ENCODE results near the gene TTL.
A peak's percentile ranks its signal among the peaks of the same experiment; 100 is the strongest.
"Not testable (repeated sequence)": the region's sequence is repeated elsewhere in the genome, so short reads cannot be mapped to it uniquely, and the experiment has no call there.

TTL gene

DNA sequence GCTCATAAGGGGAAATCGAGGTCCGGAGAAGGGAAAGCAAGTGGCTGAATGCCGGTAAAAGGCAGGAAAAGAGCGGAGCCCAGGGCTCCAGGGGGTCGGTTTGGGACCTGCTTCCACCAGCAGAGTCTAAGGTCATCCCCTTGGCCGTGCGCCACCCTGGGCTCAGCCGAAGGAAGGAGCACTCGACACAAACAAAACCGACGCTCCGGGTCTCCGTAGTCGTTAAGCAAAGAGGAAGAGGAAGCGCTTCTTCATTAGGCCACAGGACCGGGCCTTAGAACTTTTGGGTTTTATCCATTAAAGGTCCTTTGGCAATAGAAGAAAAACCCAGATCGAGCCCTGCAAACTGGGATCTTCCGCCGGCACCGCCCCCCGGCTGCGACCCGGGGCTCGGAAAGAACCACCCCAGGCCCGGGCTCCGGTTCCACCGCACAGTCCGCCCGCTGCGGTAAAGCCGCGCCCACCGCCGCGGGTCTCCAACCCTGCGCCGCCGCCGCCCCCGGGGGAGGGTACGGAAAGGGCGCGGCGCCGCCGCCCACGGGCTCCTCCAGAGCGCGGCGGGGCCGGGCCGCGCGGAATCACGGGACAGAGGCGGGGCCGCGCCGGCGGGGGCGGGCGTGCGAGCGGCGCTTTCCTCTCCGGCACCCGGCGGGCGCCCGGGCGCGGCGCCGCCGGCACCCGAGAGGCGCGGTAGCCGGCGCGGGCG, at the start of gene TTL:
Gene TTL (plus strand): TSS at position 629 of the 706 bp plus-strand sequence. CDS start 189 bp downstream, outside the sequence.
- DNase-seq (ENCODE audit: low spot score), result peak; percentile 78

DNA sequence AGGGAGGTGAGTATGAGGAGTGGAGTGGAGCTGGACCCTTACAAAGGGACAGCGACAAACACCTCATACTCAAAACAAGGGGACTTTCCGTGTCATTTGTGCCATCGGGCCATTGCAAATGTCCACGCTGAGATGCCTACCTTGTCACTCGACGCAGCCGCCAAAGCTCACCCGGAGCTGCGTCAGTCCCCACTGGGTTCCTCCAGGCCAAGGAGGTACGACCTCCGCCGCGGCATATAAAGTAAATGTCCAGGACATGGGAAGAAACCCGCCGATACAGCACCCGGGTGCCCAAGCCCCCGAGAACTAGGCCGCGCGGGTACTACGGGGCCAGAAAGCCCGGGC, 49.6 kb upstream of the TTL start:
- DNase-seq (ENCODE audit: low spot score), result not testable (repeated sequence)

DNA sequence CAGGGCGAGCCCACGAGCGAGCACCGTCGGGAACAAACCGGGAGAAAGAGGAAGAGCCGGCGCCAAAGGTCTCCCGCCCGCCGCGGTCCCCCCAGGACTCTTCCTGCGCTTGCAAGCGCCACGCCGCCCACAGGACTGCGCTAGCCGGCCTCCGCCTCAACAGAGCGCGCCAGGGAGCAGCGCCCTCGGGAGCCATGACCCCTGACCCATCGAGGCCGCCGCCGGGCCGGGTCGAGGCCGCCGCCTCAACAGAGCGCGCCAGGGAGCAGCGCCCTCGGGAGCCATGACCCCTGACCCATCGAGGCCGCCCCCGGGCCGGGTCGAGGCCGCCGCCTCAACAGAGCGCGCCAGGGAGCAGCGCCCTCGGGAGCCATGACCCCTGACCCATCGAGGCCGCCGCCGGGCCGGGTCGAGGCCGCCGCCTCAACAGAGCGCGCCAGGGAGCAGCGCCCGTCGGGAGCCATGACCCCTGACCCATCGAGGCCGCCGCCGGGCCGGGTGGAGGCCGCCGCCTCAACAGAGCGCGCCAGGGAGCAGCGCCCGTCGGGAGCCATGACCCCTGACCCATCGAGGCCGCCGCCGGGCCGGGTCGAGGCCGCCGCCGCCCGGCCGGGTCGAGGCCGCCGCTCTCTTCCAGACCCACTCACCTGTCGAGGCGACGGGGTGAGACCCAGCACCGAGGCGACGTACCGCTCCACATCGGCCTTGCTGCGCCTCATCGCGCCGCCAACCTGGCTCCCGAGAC, 49.0 kb upstream of the TTL start:
- DNase-seq (ENCODE audit: low spot score), result peak; percentile 31

- peak; percentile 75 for DNase-seq (ENCODE audit: low spot score)
These were observed 48.5 kb upstream of the TTL start, which contains the start of gene RGPD8 for GRCh38 chr2:112433480-112433879. TSS of gene RGPD8 (minus strand) at chr2:112433645. CDS start at chr2:112433453, 192 bp downstream.

DNA sequence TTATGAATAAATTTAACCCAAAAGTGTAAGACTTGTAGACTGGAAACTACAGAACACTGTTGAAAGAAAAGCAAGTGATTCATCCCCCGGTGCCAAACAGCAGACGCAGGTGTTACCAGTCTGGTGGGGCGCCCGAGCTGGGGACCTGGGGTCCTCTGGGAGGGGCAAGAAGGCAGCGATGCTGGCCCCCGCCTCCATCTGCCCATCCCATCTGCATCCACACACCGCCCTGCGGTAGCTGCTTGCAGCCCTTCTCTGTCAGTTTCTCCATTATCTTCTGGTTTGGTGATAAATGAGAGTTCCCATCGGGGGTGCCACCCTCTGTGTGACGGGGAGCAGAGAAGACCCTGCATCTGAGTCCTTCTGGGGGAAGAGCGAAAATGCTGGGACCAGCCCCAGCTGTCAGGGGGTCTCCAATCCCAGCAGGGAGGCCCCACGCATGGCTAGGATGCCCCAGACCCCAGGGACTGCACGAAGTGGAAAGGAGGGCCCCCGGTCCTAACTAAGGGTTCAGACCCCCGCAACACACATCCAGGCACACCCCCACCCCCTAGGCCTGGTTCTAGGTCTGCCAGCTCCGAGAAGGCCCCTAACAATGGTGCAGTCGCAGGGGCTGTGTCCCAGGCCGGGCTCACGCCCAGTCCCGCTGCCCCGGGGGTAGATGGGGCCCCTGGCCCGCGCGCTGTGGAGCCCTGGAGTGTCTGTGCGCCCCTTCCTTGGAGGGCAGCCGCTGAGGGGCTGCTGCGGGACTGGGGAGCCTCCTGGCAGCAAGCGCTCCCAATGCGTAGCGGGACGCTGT, 47.8 kb upstream of the TTL start:
- DNase-seq (ENCODE audit: low spot score), result no peak

DNA sequence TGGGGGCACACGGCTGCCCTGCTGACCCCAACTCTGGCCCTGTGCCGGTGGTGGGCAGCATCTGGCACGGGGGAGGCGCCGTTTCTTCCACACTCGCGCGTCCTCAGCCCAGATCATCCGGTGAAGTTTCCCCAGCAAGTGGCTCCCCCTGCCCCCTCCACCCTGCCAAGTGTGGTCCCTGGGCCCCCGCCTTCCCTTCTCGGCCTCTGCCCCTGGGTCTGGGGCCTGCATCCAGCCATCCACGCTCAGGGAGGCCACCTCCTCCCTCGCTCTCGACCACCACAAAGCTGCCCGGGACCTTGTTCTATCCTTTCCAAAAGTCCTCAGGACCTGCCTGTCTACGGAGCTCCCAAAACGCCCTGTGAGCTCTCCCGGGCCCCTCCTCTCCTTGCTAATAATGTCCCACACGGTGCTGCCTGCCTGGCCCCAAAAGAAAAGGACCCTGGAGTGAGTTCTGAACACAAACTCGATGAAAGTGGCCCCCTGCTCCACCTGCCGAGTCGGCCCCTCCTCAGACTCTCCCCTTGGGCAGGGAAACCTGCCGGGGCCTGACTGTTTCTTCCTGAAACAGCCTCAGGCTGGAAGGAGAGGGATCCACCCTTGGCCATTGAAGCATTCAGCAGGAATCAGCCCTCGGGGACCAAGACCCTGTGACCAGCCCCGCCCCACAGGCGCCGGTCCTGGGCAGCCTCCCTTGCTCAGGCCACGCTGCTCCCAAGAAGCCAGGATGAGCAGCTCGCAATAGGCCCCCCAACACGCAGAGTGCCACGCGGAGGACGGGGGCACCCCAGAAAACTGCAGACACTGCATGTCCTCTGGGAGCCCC, 46.9 kb upstream of the TTL start:
- not testable (repeated sequence) for DNase-seq (ENCODE audit: low spot score)

DNA sequence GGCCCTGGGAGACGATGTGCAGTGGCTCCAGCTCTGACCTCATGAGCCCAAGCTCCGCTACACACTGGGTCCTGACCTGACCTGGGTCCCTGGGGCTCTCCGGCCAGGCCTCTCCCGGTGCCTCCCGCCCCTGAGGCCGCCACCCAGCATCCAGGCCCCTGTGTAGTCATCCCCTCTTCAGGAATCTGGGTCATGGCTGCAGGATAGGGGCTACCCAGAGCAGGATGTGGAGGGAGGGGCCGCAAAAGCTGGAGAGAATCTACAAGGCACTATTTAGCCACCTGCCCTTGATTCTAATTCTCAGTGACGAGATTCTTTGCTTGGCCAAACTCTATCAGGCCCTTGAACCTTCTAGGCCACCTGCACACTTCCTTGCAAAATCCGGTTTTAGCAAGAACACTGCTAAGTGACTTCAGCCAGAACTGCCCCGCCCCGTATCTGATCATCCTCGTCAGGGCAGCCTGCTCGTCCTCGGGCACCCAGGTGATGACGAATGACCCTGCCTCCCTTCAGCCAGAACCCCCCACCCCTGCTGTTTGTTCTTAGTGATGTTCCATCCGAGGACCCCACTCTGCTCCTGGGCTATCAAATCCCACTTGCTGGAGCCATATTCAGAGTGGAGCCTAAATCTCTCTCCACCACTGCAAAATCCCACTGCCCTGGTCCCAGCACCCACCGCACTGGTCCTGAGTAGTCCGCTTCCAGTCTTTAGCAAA, 46.1 kb upstream of the TTL start:
- DNase-seq (ENCODE audit: low spot score), result not testable (repeated sequence)

DNA sequence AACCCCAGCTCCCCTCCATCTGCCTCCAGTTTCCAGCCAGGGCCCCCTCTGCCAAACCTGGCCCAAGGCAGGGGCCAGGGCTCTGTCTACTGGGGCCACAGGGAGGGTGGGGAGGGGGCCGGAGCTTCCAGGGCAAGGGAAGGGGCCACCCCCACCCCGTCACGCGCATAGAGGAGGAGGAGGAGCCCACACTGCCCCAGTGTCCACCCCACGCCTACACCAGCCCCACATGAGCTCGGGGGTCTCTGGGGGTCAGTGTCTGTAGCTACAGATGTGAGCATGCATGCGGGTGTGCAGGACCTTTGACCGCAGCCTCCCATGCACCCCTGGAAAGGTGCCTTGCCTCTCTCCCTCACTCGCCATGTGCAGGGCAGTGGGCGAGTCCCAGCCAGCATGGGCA, 45.0 kb upstream of the TTL start:
- DNase-seq (ENCODE audit: low spot score), result not testable (repeated sequence)

DNA sequence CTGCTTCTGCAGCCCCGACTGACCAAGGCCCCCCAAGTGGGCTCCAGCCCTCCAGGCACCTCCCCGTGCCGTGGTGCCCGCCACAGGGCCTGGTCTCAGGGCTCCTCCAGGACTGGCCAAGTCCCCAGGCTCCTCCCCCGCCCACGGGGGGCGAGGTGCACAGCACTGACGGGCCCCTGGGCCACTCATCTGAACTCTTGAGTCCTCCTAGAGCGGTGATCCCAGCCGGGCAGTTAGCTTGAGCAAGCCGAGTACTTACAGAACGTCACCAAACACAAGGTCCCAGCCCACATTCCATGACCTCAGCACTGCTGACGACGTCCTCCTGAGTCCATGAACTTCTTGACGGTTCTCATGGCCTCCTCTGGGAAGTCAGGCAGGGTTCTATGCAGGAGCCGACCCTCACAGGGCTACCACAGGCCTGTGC, 44.5 kb upstream of the TTL start:
- not testable (repeated sequence) for DNase-seq (ENCODE audit: low spot score)

- DNase-seq (ENCODE audit: low spot score), result not testable (repeated sequence)
These were observed 43.2 kb upstream of the TTL start for GRCh38 chr2:112438603-112439261.

GRCh38 chr2:112444256-112444655, 37.7 kb upstream of the TTL start:
- DNase-seq (ENCODE audit: low spot score), result not testable (repeated sequence)

GRCh38 chr2:112449854-112450253, 32.1 kb upstream of the TTL start:
- DNase-seq (ENCODE audit: low spot score), result no peak

GRCh38 chr2:112451317-112451716, 30.6 kb upstream of the TTL start:
- DNase-seq (ENCODE audit: low spot score), result no peak

DNA sequence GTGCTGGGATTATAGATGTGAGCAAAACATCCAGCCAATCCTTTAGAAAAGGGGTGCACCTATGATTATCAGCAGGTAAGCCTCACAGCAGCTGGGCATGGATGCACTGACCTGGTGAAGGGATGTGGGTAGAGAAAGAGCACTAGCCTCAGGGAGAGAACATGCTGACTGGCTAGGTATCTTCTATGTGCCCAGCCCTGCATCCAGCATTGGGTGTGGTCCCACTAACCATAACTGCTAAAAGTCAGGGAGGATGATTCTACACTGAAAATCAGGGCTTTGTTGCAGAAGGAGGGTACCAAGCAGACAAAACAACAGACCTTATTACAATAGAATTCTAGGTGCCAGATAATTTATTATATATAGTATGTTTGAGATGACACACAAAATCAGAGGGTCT, 27.4 kb upstream of the TTL start:
- DNase-seq (ENCODE audit: low spot score), result no peak

- no peak for DNase-seq (ENCODE audit: low spot score)
These were observed 22.6 kb upstream of the TTL start for GRCh38 chr2:112459372-112459771.

GRCh38 chr2:112462178-112462577, 19.8 kb upstream of the TTL start:
- no peak for DNase-seq (ENCODE audit: low spot score)

- no peak for DNase-seq (ENCODE audit: low spot score)
These were observed 18.7 kb upstream of the TTL start for GRCh38 chr2:112463256-112463655.

GRCh38 chr2:112465382-112465781, 16.6 kb upstream of the TTL start:
- DNase-seq (ENCODE audit: low spot score), result no peak

GRCh38 chr2:112472547-112473263, 9.3 kb upstream of the TTL start:
- no peak for DNase-seq (ENCODE audit: low spot score)

Measured in kidney tubule cell (primary cell).